Measurements from ENCODE around the gene HAP1. TPM values are rescaled to one million over a fixed set of nuclear protein-coding genes. Genes with fewer than 3 reads are reported as not detected.

Gene HAP1
- total RNA-seq, 4 donors from 2014 or later = 1.0 to 9.3 (median 1.2) TPM

GRCh38 chr17:41681776-41682175 lies 52.7 kb downstream of the HAP1 start:
- WGBS = 88% methylated on average over 3 of the region's 3 CpGs
- no peak for TF ChIP-seq POLR2AphosphoS5 (IDR thresholded peaks at IDR 0.05)
- TF ChIP-seq CTCF (IDR thresholded peaks at IDR 0.05) = no peak
- TF ChIP-seq POLR2A (IDR thresholded peaks at IDR 0.05) = no peak
- TF ChIP-seq EP300 (IDR thresholded peaks at IDR 0.05) = no peak
- H3K27me3 ChIP-seq = no peaks in the 10 kb centered on the region
- no peak overlapping the region for H3K4me3 ChIP-seq
- no peaks in the 10 kb centered on the region for H3K36me3 ChIP-seq
- H3K9me3 ChIP-seq = no peaks in the 10 kb centered on the region
- no peak overlapping the region for H3K27ac ChIP-seq
- DNase-seq (ENCODE audit: low spot score in 2 of 2) = no peak
- H3K4me1 ChIP-seq = peaks cover 24% of the 10 kb centered on the region

GRCh38 chr17:41680426-41681040 lies 53.9 kb downstream of the HAP1 start:
- 83% methylated on average over 10 of the region's 10 CpGs for WGBS
- TF ChIP-seq CTCF (IDR thresholded peaks at IDR 0.05) = no peak
- TF ChIP-seq POLR2AphosphoS5 (IDR thresholded peaks at IDR 0.05) = no peak
- TF ChIP-seq EP300 (IDR thresholded peaks at IDR 0.05) = no peak
- TF ChIP-seq POLR2A (IDR thresholded peaks at IDR 0.05) = no peak
- Histone ChIP-seq H3K4me3 (no peak overlapping the region), H3K9me3 (no peaks in the 10 kb centered on the region), H3K36me3 (no peaks in the 10 kb centered on the region), H3K27me3 (no peaks in the 10 kb centered on the region), H3K4me1 (peaks cover 35% of the 10 kb centered on the region), H3K27ac (no peak overlapping the region)
- DNase-seq (ENCODE audit: low spot score in 2 of 2) = no peak

- H3K27me3 ChIP-seq = no peaks in the 10 kb centered on the region
- H3K36me3 ChIP-seq = no peaks in the 10 kb centered on the region
- H3K9me3 ChIP-seq = no peaks in the 10 kb centered on the region
- peaks cover 38% of the 10 kb centered on the region for H3K4me1 ChIP-seq
- no peak for DNase-seq (ENCODE audit: low spot score in 2 of 2)
- TF ChIP-seq POLR2AphosphoS5 (IDR thresholded peaks at IDR 0.05) (no peak), EP300 (IDR thresholded peaks at IDR 0.05) (no peak), POLR2A (IDR thresholded peaks at IDR 0.05) (no peak), CTCF (IDR thresholded peaks at IDR 0.05) (no peak)
- H3K27ac ChIP-seq = no peak overlapping the region
- 86% methylated on average over 5 of the region's 5 CpGs for WGBS
- no peak overlapping the region for H3K4me3 ChIP-seq
Observed at GRCh38 chr17:41679740-41680425, 54.6 kb downstream of the HAP1 start.

GRCh38 chr17:41678907-41679739 lies 55.3 kb downstream of the HAP1 start:
- no peaks in the 10 kb centered on the region for H3K36me3 ChIP-seq
- 18% methylated on average over 6 of the region's 6 CpGs for WGBS
- no peak for DNase-seq (ENCODE audit: low spot score in 2 of 2)
- peak overlapping the region; percentile 73 for H3K27ac ChIP-seq
- H3K9me3 ChIP-seq = no peaks in the 10 kb centered on the region
- TF ChIP-seq POLR2A (IDR thresholded peaks at IDR 0.05) = no peak
- no peak for TF ChIP-seq CTCF (IDR thresholded peaks at IDR 0.05)
- H3K4me1 ChIP-seq = peaks cover 38% of the 10 kb centered on the region
- H3K27me3 ChIP-seq = no peaks in the 10 kb centered on the region
- peak overlapping the region; percentile 36 for H3K4me3 ChIP-seq

GRCh38 chr17:41678411-41678906 lies 56.0 kb downstream of the HAP1 start:
- no peak for TF ChIP-seq POLR2AphosphoS5 (IDR thresholded peaks at IDR 0.05)
- TF ChIP-seq POLR2A (IDR thresholded peaks at IDR 0.05) = no peak
- no peak for TF ChIP-seq EP300 (IDR thresholded peaks at IDR 0.05)
- no peak for TF ChIP-seq CTCF (IDR thresholded peaks at IDR 0.05)
- WGBS = 85% methylated on average over 2 of the region's 2 CpGs
- H3K36me3 ChIP-seq = no peaks in the 10 kb centered on the region
- peak overlapping the region; percentile 73 for H3K27ac ChIP-seq
- DNase-seq (ENCODE audit: low spot score in 2 of 2) = no peak
- H3K4me3 ChIP-seq = peak overlapping the region; percentile 36
- peaks cover 38% of the 10 kb centered on the region for H3K4me1 ChIP-seq
- H3K9me3 ChIP-seq = no peaks in the 10 kb centered on the region
- H3K27me3 ChIP-seq = no peaks in the 10 kb centered on the region

Measured in suprapubic skin (tissue), 4 donors.